Kidney (tissue), 14 donors: ENCODE measurements around the gene TKTL1. TPM values are rescaled to one million over a fixed set of nuclear protein-coding genes. Genes with fewer than 3 reads are reported as not detected.

ENCODE experiments used
- DNase-seq, 5 donors: peaks; one replicate each; pipeline ENCODE4 v3.0.0-alpha.2; 2013 to 2020
- FAIRE-seq: peaks from 2 replicates; lab custom pipeline; 2012; peaks lifted over from hg19 to GRCh38; lab: Jason Lieb, UNC
- H3K27ac ChIP-seq, 2 donors: one replicate each; pipeline ENCODE4 v1.7.0; 2013; ENCODE audit warnings: low read depth in 2 of 2, low read length in 2 of 2, inconsistent platforms in 1 of 2
- H3K27me3 ChIP-seq: one replicate; pipeline ENCODE4 v1.7.1; 2013; ENCODE audit warnings: low read length, inconsistent platforms; ENCODE audit not compliant: control insufficient read depth, insufficient read depth
- H3K36me3 ChIP-seq, 3 donors: one replicate each; pipeline versions ENCODE4 v1.7.0 to v1.7.1; 2013; ENCODE audit warnings: low read length in 3 of 3, control low read depth in 1 of 3, inconsistent platforms in 1 of 3; ENCODE audit not compliant: insufficient read depth in 3 of 3, control insufficient read depth in 2 of 3
- H3K4me1 ChIP-seq, 3 donors: one replicate each; pipeline versions ENCODE4 v1.7.0 to v1.7.1; 2013; ENCODE audit warnings: low read length in 3 of 3, inconsistent platforms in 1 of 3, low read depth in 1 of 3; ENCODE audit not compliant: control insufficient read depth in 2 of 3, insufficient read depth in 2 of 3
- H3K4me3 ChIP-seq, 3 donors: one replicate each; pipeline versions ENCODE4 v1.7.0 to v1.8.1; 2013; ENCODE audit warnings: low read length in 3 of 3, control low read depth in 1 of 3, inconsistent platforms in 1 of 3
- H3K9ac ChIP-seq, 3 donors: one replicate each; pipeline versions ENCODE4 v1.7.0 to v1.7.1; 2013; ENCODE audit warnings: low read length in 3 of 3, control low read depth in 1 of 3, inconsistent platforms in 1 of 3
- H3K9me3 ChIP-seq, 3 donors: one replicate each; pipeline versions ENCODE4 v1.7.0 to v1.7.1; 2013; ENCODE audit warnings: low read length in 3 of 3, control low read depth in 1 of 3, inconsistent platforms in 1 of 3; ENCODE audit not compliant: control insufficient read depth in 2 of 3, insufficient read depth in 1 of 3
- intact Hi-C: fragments of 100-400 bp; cut with DNase I; formaldehyde crosslinking; loops from one replicate; pipeline ENCODE4 v1.11.1; 2022
- polyA plus RNA-seq: library from polyadenylated mRNA; stranded (reverse); fragments of 350-450 nt; fragmentation: Illumina TruSeq; extraction: RNeasy Lipid Tissue Mini Kit (QIAGEN cat#74804); gene quantifications from one replicate; pipeline ENCODE4 v1.2.3, GENCODE V29; 2014; ENCODE audit warnings: low read depth, low replicate concordance; ENCODE audit not compliant: insufficient read depth
- total RNA-seq: library from RNA; stranded (reverse); fragmentation: NEBNext Ultra II Directional; extraction: Animal tissue kit (Norgen Biotek cat#: 25700); gene quantifications from one replicate; pipeline ENCODE4 v1.2.1, GENCODE V29; 2021
- TF ChIP-seq, protein P1 (sequence below): IDR thresholded peaks from 3 replicates; pipeline ENCODE4 v1.5.1; 2012; ENCODE audit warnings: mild to moderate bottlenecking, moderate library complexity, borderline replicate concordance; ENCODE audit not compliant: insufficient read depth; ENCODE audit errors: extremely low read depth
- donor health status: control.
- donor health status: control.
- donor health status: control.
- donor health status: control.
- donor health status: control.
- donor health status: DM: yes; HTN: yes; CAD: no.
- donor health status: Normal renal cell carcinoma (clear cell type).

The TKTL1 gene
- total and polyA plus RNA-seq, 2 donors from 2014 or later: 0.30 to 0.38 TPM

DNA sequence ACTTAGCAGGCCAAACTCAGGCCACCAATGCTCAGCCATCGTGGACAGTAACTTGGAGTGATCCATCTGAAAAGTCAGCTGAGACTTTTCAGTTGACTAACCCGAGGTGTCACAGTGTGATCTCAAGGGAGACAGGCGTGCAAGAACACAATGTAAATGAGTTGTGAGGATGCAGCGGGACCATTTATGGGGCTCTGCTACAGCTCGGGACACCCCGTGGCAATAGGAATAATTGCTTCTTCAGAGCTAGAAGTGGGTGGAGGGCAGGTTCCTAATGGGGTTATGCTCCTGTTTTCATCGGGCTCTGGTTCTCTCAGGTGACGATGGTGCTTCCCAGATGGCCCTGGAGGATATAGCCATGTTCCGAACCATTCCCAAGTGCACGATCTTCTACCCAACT is 27.3 kb downstream of the TKTL1 start:
- no peak for FAIRE-seq
- Histone ChIP-seq H3K4me3 (no peak overlapping the region), H3K9me3 (no peaks in the 10 kb centered on the region), H3K27me3 (no peaks in the 10 kb centered on the region), H3K4me1 (peaks cover 0 to 10% (median 0%) of the 10 kb centered on the region in 3 donors), H3K9ac (no peak overlapping the region), H3K27ac (no peak overlapping the region), H3K36me3 (no peaks in the 10 kb centered on the region)
- TF ChIP-seq, protein P1, sequence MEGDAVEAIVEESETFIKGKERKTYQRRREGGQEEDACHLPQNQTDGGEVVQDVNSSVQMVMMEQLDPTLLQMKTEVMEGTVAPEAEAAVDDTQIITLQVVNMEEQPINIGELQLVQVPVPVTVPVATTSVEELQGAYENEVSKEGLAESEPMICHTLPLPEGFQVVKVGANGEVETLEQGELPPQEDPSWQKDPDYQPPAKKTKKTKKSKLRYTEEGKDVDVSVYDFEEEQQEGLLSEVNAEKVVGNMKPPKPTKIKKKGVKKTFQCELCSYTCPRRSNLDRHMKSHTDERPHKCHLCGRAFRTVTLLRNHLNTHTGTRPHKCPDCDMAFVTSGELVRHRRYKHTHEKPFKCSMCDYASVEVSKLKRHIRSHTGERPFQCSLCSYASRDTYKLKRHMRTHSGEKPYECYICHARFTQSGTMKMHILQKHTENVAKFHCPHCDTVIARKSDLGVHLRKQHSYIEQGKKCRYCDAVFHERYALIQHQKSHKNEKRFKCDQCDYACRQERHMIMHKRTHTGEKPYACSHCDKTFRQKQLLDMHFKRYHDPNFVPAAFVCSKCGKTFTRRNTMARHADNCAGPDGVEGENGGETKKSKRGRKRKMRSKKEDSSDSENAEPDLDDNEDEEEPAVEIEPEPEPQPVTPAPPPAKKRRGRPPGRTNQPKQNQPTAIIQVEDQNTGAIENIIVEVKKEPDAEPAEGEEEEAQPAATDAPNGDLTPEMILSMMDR: no peak
- no peak for DNase-seq
- intact Hi-C loops: no loop called here

DNA sequence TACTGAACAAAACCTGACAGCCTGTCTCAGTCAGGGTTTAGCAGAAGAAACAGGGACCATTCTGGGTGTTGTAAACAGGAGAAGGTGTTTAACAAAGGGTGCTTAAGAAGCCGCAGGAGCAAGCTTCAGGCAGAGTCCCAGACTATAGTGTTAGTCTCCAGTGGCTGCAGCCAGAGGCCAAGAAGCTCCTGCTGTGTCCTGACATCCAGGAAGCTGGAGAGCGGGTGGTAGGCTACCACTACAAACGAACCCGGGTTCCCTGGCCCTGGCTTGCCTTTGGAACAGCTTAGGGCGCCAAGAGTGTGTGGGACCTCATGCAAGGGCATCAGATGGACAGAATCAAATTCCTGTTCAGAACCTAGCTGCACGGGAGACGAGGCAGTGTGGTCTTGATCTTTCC is 27.9 kb downstream of the TKTL1 start:
- Histone ChIP-seq H3K9ac (no peak overlapping the region), H3K4me3 (no peak overlapping the region), H3K27ac (no peak overlapping the region), H3K27me3 (no peaks in the 10 kb centered on the region), H3K4me1 (peaks cover 0 to 10% (median 0%) of the 10 kb centered on the region in 3 donors), H3K9me3 (no peaks in the 10 kb centered on the region), H3K36me3 (no peaks in the 10 kb centered on the region)
- FAIRE-seq (no peak), DNase-seq (no peak)
- intact Hi-C loops: no loop called here
- TF ChIP-seq, protein P1: no peak

DNA sequence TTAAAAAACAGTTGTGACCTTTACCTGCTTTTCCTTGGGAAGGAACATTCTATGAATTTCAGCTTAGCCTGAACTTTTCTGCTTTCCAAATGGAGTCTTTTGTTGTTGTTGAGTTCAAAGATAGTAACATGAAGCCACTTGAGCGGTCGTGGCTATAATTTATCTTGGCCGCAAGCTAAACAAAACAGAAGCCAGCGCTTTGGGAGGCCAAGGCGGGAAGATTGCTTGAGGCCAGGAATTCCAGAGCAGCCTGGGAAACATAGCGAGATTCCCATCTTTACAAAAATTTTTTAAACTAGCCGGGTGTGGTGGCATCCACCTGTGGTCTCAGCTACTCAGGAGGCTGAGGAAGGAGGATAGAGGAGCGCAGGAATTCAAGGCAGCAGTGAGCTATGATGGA is 29.9 kb downstream of the TKTL1 start:
- Histone ChIP-seq H3K4me1 (peaks cover 0 to 10% (median 0%) of the 10 kb centered on the region in 3 donors), H3K36me3 (no peaks in the 10 kb centered on the region), H3K9me3 (no peaks in the 10 kb centered on the region), H3K9ac (no peak overlapping the region), H3K27me3 (no peaks in the 10 kb centered on the region), H3K27ac (no peak overlapping the region), H3K4me3 (no peak overlapping the region)
- TF ChIP-seq, protein P1: no peak
- DNase-seq: peak in 3 of 5 donors; percentile 45 to 84 (median 71)
- no peak for FAIRE-seq
- intact Hi-C loops: no loop called here
